ENCODE results near the gene TTC21A. TPM values are rescaled to one million over a fixed set of nuclear protein-coding genes. Genes with fewer than 3 reads are reported as not detected.

Gene TTC21A
- total RNA-seq, 1 experiment from 2014 or later = 1.7 TPM

DNA sequence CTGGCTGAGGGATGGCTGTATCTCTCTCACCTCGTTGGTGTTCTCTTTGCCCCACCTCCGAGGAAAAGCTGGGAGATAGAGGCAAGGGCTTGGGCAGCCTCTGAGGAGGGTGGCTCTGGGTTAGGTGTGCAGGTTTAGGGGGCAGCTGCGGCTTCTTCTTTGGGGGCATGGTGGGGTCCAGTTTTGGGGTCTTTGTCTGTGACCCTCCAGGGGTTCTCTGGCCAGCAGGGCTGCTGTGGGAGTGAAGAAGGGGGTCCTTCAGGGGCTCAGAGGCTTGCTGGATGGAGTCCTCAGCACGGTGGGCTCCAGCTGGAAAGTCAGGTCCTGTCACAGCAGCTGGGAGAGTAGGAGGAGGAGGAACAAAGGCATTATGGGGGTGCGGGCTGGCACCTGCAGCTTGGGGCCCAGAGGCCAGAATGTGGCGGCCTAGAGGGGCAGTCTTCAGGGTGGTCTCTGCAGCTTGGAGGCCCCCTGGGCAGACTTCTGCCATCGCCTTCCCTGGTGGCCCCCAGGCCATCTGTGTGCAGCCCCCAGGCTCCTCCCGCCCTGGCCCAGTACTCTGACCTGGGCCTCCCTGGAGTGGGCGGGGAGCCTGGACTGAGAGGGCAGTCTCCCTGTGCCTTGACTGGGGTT is 78.0 kb downstream of the TTC21A start:
- Histone ChIP-seq H3K79me2 (ENCODE audit: insufficient read depth, low read length) (no peaks in the 10 kb centered on the region), H3K27ac (ENCODE audit: insufficient read length, low read depth, low read length) (no peak overlapping the region), H2AK5ac (ENCODE audit: insufficient read length, low read length) (no peak overlapping the region), H3T11ph (ENCODE audit: low read length) (no peak overlapping the region), H2AFZ (ENCODE audit: low read length) (no peak overlapping the region), H2BK15ac (ENCODE audit: low read depth, low read length) (no peak overlapping the region), H4K20me1 (ENCODE audit: control insufficient read depth, insufficient read depth, insufficient read length) (no peaks in the 10 kb centered on the region), H3K56ac (ENCODE audit: insufficient read length, low read depth, low read length) (no peak overlapping the region), H3K9ac (ENCODE audit: extremely low read depth, insufficient read length, low read length) (no peak overlapping the region), H4K8ac (replicated peaks; ENCODE audit: insufficient read length, low read depth, low read length) (no peak overlapping the region), H4K5ac (ENCODE audit: insufficient read length, low read depth, low read length) (no peak overlapping the region), H2BK20ac (ENCODE audit: low read depth, low read length, poor library complexity, severe bottlenecking) (no peak overlapping the region), H3K23ac (ENCODE audit: insufficient read length, low read depth, low read length) (no peak overlapping the region), H3K18ac (ENCODE audit: insufficient read length, low read depth, low read length) (no peak overlapping the region), H2BK5ac (ENCODE audit: insufficient read length, low read length) (no peak overlapping the region), H3K4ac (ENCODE audit: low read depth, low read length) (no peak overlapping the region), H3K9me3 (ENCODE audit: control insufficient read depth, low read depth, low read length) (no peaks in the 10 kb centered on the region), H2BK12ac (ENCODE audit: insufficient read length, low read depth, low read length) (no peak overlapping the region), H3K4me2 (ENCODE audit: insufficient read depth, insufficient read length, low read length) (no peak overlapping the region), H3K79me1 (ENCODE audit: insufficient read depth, low read depth, low read length, poor library complexity, severe bottlenecking) (no peaks in the 10 kb centered on the region), H3K23me2 (ENCODE audit: insufficient read length, low read depth, low read length, poor library complexity, severe bottlenecking) (peaks cover 2% of the 10 kb centered on the region), H4K91ac (ENCODE audit: insufficient read length, low read depth, low read length) (no peak overlapping the region), H3K14ac (ENCODE audit: insufficient read depth, low read length) (no peak overlapping the region), H2BK120ac (ENCODE audit: low read depth, low read length, poor library complexity, severe bottlenecking) (no peak overlapping the region), H3K27me3 (ENCODE audit: insufficient read depth, low read length) (no peaks in the 10 kb centered on the region), H3K4me1 (ENCODE audit: insufficient read depth, low read length) (peaks cover 3% of the 10 kb centered on the region; the same call in 1 of the 2 replicates)
- Mint-ChIP-seq H3K27me3 (ENCODE audit: low read depth) (peaks cover 2% of the 10 kb centered on the region), H3K4me3 (no peak overlapping the region), H3K9me3 (no peaks in the 10 kb centered on the region), H3K4me1 (peaks cover 15 to 17% of the 10 kb centered on the region in 2 experiments), H3K36me3 (ENCODE audit: insufficient read depth in 1 of 3, low read depth in 3 of 3) (no peaks in the 10 kb centered on the region), H3K27ac (no peak overlapping the region)
- TF ChIP-seq CTCF (conservative IDR thresholded peaks at IDR 0.05) = no peak
- DNase-seq = no peak
- WGBS (ENCODE audit: extremely low coverage, insufficient read length, low lambda C conversion rate) = no CpG with 5 or more reads among the region's 9 CpGs
